ENCODE measurements around the gene DAO.

- TF ChIP-seq EZH2 (IDR thresholded peaks at IDR 0.05; ENCODE audit: low read depth), result no peak
- no peak for TF ChIP-seq CTCF (conservative IDR thresholded peaks at IDR 0.05)
These were observed 50.3 kb downstream of the DAO start for GRCh38 chr12:108930155-108930554.

Data from PC-9 (cell line).